ENCODE measurements around the gene SOX13.

Gene SOX13

GRCh38 chr1:204171751-204172178 lies 98.8 kb downstream of the SOX13 start:
- TF ChIP-seq CTCF (IDR thresholded peaks at IDR 0.05) (no peak), ZFX (IDR thresholded peaks at IDR 0.05; ENCODE audit: borderline replicate concordance) (no peak)
- no peak overlapping the region for H3K27ac ChIP-seq

- no peak overlapping the region for H3K27ac ChIP-seq
- TF ChIP-seq CTCF (IDR thresholded peaks at IDR 0.05) (no peak), ZFX (IDR thresholded peaks at IDR 0.05; ENCODE audit: borderline replicate concordance) (no peak)
Measured at GRCh38 chr1:204172404-204173029, 99.6 kb downstream of the SOX13 start.

- no peak for TF ChIP-seq CTCF (IDR thresholded peaks at IDR 0.05)
- no peak for TF ChIP-seq ZFX (IDR thresholded peaks at IDR 0.05; ENCODE audit: borderline replicate concordance)
- no peak overlapping the region for H3K27ac ChIP-seq
Measured at GRCh38 chr1:204174958-204175357, 102.0 kb downstream of the SOX13 start.

GRCh38 chr1:204176049-204176448 lies 103.1 kb downstream of the SOX13 start:
- no peak overlapping the region for H3K27ac ChIP-seq
- TF ChIP-seq CTCF (IDR thresholded peaks at IDR 0.05), result no peak
- no peak for TF ChIP-seq ZFX (IDR thresholded peaks at IDR 0.05; ENCODE audit: borderline replicate concordance)

- H3K27ac ChIP-seq, result no peak overlapping the region
- no peak for TF ChIP-seq CTCF (IDR thresholded peaks at IDR 0.05)
Measured at GRCh38 chr1:204177133-204177532, 104.2 kb downstream of the SOX13 start.
